Brain microvascular endothelial cell (primary cell): Measurements from ENCODE around the gene NEMP1.

Experiments used
- DNase-seq: peaks from one replicate; pipeline ENCODE4 v3.0.0-alpha.2; 2020
- H3K27ac ChIP-seq: fragments of 250-450 bp; sonication (Bioruptor Pico); 2 replicates; pipeline ENCODE4 v1.5.1; 2020; ENCODE audit warnings: mild to moderate bottlenecking, moderate library complexity
- H3K27me3 ChIP-seq: fragments of 250-450 bp; sonication (Bioruptor Pico); replicated peaks from 2 replicates; pipeline ENCODE4 v1.5.1; 2020; ENCODE audit warnings: mild to moderate bottlenecking
- H3K36me3 ChIP-seq: fragments of 250-450 bp; sonication (Bioruptor Pico); replicated peaks from 2 replicates; pipeline ENCODE4 v1.5.1; 2020; ENCODE audit warnings: mild to moderate bottlenecking
- H3K4me3 ChIP-seq: 2 replicates; pipeline ENCODE4 v1.5.1; 2011; ENCODE audit warnings: low read depth, mild to moderate bottlenecking, control low read depth, low read length, moderate library complexity
- CTCF ChIP-seq: IDR thresholded peaks from 2 replicates; pipeline ENCODE4 v1.5.1; 2011; ENCODE audit warnings: low read depth, mild to moderate bottlenecking, moderate library complexity, low read length, control low read depth, inconsistent platforms; ENCODE audit errors: missing control alignments
- in situ Hi-C: cut with HindIII; loops from 2 replicates; pipeline ENCODE4 v1.10.0; 2017; ENCODE audit warnings: low sequenced_read_pairs, low pct_ligation_motif_present

NEMP1 gene

GRCh38 chr12:57051011-57051410 lies 27.6 kb downstream of the NEMP1 start:
- Histone ChIP-seq H3K27me3 (no peaks in the 10 kb centered on the region), H3K4me3 (no peak overlapping the region), H3K27ac (no peak overlapping the region), H3K36me3 (no peaks in the 10 kb centered on the region)
- in situ Hi-C loops = no loop called here
- no peak for DNase-seq
- TF ChIP-seq CTCF = no peak

- Histone ChIP-seq H3K27me3 (no peaks in the 10 kb centered on the region), H3K27ac (no peak within 1 kb of the TSS)
- no peak for DNase-seq
Observed at GRCh38 chr12:57049890-57050289, 28.7 kb downstream of the NEMP1 start, which contains the start of gene MYO1A. MYO1A (minus strand) TSS chr12:57050129; CDS start chr12:57048323, 1,806 bp downstream.

GRCh38 chr12:57049119-57049446 lies 29.5 kb downstream of the NEMP1 start:
- in situ Hi-C loops = no loop called here
- no peak for TF ChIP-seq CTCF
- no peak overlapping the region for H3K4me3 ChIP-seq
- H3K27me3 ChIP-seq = no peaks in the 10 kb centered on the region
- no peak overlapping the region for H3K27ac ChIP-seq
- H3K36me3 ChIP-seq = no peaks in the 10 kb centered on the region
- no peak for DNase-seq

More at GRCh38 chr12:57049890-57050289, 28.7 kb downstream of the NEMP1 start, which contains the start of gene MYO1A:
- in situ Hi-C loops = no loop called here
- no peak for TF ChIP-seq CTCF
- no peaks in the 10 kb centered on the region for H3K36me3 ChIP-seq
- H3K4me3 ChIP-seq = no peak within 1 kb of the TSS

GRCh38 chr12:57048423-57049118 lies 30.0 kb downstream of the NEMP1 start:
- no peak overlapping the region for H3K27ac ChIP-seq
- no peak overlapping the region for H3K4me3 ChIP-seq
- in situ Hi-C loops = no loop called here
- H3K27me3 ChIP-seq = no peaks in the 10 kb centered on the region
- no peaks in the 10 kb centered on the region for H3K36me3 ChIP-seq
- no peak for TF ChIP-seq CTCF
- DNase-seq = no peak

- Histone ChIP-seq H3K36me3 (no peaks in the 10 kb centered on the region), H3K27ac (no peak overlapping the region), H3K4me3 (no peak overlapping the region), H3K27me3 (no peaks in the 10 kb centered on the region)
- no peak for DNase-seq
- in situ Hi-C loops = no loop called here
- no peak for TF ChIP-seq CTCF
Observed at GRCh38 chr12:57047981-57048380, 30.6 kb downstream of the NEMP1 start.
